OCI-LY3 (cell line): ENCODE results near the gene CSNK2B.

Experiments
- EZH2phosphoT487 ChIP-seq: fragments of 200-600 bp; shearing (Covaris generic); IDR thresholded peaks from 2 replicates; pipeline ENCODE4 v1.6.1; 2018; ENCODE audit warnings: antibody characterized with exemption, mixed run types, low read depth
- TF ChIP-seq, protein P1 (sequence below): fragments of 200-600, 300-600 bp; sonication (generic); IDR thresholded peaks from 2 replicates; pipeline ENCODE4 v1.5.1; 2014; ENCODE audit warnings: antibody characterized with exemption, low read length, low read depth

DNA sequence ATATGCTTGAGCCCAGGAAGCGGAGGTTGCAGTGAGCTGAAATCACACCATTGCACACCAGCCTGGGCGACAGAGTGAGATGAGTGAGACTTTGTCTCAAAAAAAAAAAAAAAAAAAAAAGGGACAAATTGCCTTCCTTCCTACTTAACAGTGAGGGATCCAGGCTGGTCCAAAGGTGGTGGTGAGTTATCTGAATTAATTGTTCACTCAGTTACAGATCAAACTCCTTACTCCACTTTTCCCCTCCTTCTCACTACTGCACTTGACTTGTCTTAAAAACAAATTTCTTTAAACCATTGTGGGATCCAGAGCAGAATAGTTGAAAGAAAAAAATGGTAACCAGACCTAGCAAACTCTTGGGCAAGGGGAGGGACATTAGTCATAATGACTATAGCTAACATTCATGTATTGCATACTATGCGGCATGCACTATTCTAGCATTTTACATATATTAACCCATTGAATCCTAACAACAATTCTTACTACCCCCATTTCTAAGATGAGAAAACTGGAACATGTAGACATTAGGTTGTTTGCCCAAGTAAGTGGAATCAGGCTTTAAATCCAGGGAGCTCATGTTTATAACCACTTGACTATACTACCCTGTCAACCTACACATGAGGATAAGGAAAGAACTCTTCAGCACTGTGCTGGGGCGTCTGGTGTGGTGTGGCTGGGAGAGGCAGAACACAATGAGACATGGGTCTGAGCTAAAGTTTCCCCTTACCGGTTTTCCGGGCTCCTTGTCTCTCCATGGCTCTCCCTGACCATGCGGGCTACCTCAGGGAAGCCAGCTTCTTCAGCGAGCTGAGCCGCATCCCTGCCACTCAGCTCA, 2.5 kb upstream of the CSNK2B start:
- TF ChIP-seq, protein P1, sequence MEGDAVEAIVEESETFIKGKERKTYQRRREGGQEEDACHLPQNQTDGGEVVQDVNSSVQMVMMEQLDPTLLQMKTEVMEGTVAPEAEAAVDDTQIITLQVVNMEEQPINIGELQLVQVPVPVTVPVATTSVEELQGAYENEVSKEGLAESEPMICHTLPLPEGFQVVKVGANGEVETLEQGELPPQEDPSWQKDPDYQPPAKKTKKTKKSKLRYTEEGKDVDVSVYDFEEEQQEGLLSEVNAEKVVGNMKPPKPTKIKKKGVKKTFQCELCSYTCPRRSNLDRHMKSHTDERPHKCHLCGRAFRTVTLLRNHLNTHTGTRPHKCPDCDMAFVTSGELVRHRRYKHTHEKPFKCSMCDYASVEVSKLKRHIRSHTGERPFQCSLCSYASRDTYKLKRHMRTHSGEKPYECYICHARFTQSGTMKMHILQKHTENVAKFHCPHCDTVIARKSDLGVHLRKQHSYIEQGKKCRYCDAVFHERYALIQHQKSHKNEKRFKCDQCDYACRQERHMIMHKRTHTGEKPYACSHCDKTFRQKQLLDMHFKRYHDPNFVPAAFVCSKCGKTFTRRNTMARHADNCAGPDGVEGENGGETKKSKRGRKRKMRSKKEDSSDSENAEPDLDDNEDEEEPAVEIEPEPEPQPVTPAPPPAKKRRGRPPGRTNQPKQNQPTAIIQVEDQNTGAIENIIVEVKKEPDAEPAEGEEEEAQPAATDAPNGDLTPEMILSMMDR = no peak
- no peak for TF ChIP-seq EZH2phosphoT487
